Ascending aorta (tissue), 2 donors: ENCODE data around the gene PCDH9. TPM values are rescaled to one million over a fixed set of nuclear protein-coding genes. Genes with fewer than 3 reads are reported as not detected.

Experiments used
- DNase-seq, 2 donors: peaks; one replicate each; pipeline ENCODE4 v3.0.0-alpha.2; 2019; ENCODE audit warnings: low spot score in 2 of 2
- H3K27ac ChIP-seq, 2 donors: fragments of 200-600 bp; sonication (generic); one replicate each; pipeline ENCODE4 v1.5.1; 2016 to 2017; ENCODE audit warnings: mild to moderate bottlenecking in 1 of 2
- H3K27me3 ChIP-seq: fragments of 200-600 bp; sonication (generic); one replicate; pipeline ENCODE4 v1.5.1; 2017
- H3K36me3 ChIP-seq, 2 donors: fragments of 200-600 bp; sonication (generic); one replicate each; pipeline ENCODE4 v1.5.1; 2016
- H3K4me1 ChIP-seq, 2 donors: fragments of 200-600 bp; sonication (generic); one replicate each; pipeline ENCODE4 v1.5.1; 2016 to 2017; ENCODE audit warnings: mild to moderate bottlenecking in 1 of 2
- H3K4me3 ChIP-seq, 2 donors: fragments of 200-600 bp; sonication (generic); one replicate each; pipeline ENCODE4 v1.5.1; 2016 to 2017; ENCODE audit warnings: mild to moderate bottlenecking in 1 of 2
- H3K9me3 ChIP-seq, 2 donors: fragments of 200-600 bp; sonication (generic); one replicate each; pipeline ENCODE4 v1.5.1; 2016
- CTCF ChIP-seq, 3 experiments: fragments of 200-600 bp in 2 of 3; fragments of 450-650 bp in 1 of 3; sonication (generic) in 2 of 3; IDR thresholded peaks; one replicate each; pipeline ENCODE4 v1.5.1; 2016 to 2019; ENCODE audit warnings: antibody characterized with exemption in 3 of 3, mild to moderate bottlenecking in 1 of 3, moderate library complexity in 1 of 3
- intact Hi-C: fragments of 100-400 bp; cut with DNase I; formaldehyde crosslinking; loops from one replicate; pipeline ENCODE4 v1.15.1; 2023
- total RNA-seq: library from RNA; depleted of rRNA; stranded (reverse); fragments of >200 nt; gene quantifications from one replicate; pipeline ENCODE4 v1.1.0, GENCODE V29; 2016

Gene PCDH9
- total RNA-seq, 1 donor from 2014 or later, result 3.6 TPM

GRCh38 chr13:67192751-67193150 lies 37.4 kb downstream of the PCDH9 start:
- H3K36me3 ChIP-seq, result no peaks in the 10 kb centered on the region
- H3K4me3 ChIP-seq, result no peak overlapping the region
- H3K27me3 ChIP-seq, result no peaks in the 10 kb centered on the region
- no peak for DNase-seq
- H3K9me3 ChIP-seq, result no peaks in the 10 kb centered on the region
- H3K4me1 ChIP-seq, result no peaks in the 10 kb centered on the region
- no peak overlapping the region for H3K27ac ChIP-seq
- intact Hi-C loops, result no loop called here
- no peak for TF ChIP-seq CTCF (IDR thresholded peaks at IDR 0.05)

DNA sequence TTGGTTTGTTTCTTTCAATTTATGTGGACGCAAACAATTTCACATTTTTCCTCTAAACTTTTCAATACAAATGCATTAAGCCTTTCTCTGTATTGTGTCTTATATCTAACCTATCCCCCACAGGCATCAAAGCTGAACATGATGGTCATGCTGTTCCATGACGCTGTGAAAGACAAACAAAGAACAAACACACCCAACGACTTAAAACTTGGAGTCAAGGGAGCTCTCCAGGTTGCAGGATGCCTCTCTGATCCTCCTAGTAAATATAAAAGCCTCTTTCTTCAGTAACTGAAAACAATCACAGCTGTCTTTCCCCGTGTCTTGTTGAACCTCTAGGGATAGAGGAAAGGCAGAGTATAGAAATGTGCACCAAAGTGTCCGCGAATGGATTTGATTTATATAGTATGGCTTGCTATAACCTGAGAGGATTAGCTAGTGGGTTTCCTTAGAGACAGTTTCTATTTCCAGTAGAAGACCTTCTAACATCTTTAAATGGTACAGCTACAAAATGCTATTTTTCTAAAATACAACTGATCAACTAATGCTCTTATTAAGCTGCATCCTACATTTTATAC lies 43.1 kb downstream of the PCDH9 start:
- intact Hi-C loops, result no loop called here
- no peak for TF ChIP-seq CTCF (IDR thresholded peaks at IDR 0.05)
- DNase-seq, result no peak
- no peaks in the 10 kb centered on the region for H3K36me3 ChIP-seq
- no peaks in the 10 kb centered on the region for H3K27me3 ChIP-seq
- no peak overlapping the region for H3K4me3 ChIP-seq
- H3K4me1 ChIP-seq, result no peaks in the 10 kb centered on the region
- no peak overlapping the region for H3K27ac ChIP-seq
- no peaks in the 10 kb centered on the region for H3K9me3 ChIP-seq

DNA sequence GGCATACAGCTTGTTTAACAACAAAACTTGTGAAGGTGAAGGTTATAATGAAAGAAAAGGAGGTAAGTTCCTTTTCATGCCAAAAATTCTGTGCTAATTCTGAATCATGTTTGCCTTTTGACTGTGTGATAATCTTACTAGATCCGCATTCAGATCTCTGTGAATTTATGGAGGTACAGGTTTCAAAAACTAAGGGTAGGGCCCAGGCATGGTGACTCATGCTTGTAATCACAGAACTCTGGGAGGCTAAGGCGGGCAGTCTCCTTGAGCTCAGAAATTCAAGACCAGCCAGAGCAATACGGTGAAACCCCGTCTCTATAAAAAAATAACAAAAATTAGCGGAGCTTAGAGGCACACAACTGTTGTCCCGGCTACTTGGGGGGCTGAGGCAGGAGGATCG lies 45.9 kb downstream of the PCDH9 start:
- Histone ChIP-seq H3K27ac (no peak overlapping the region), H3K27me3 (no peaks in the 10 kb centered on the region), H3K36me3 (no peaks in the 10 kb centered on the region), H3K4me1 (no peaks in the 10 kb centered on the region), H3K4me3 (no peak overlapping the region), H3K9me3 (no peaks in the 10 kb centered on the region)
- intact Hi-C loops, result no loop called here
- no peak for TF ChIP-seq CTCF (IDR thresholded peaks at IDR 0.05)
- DNase-seq, result no peak

DNA sequence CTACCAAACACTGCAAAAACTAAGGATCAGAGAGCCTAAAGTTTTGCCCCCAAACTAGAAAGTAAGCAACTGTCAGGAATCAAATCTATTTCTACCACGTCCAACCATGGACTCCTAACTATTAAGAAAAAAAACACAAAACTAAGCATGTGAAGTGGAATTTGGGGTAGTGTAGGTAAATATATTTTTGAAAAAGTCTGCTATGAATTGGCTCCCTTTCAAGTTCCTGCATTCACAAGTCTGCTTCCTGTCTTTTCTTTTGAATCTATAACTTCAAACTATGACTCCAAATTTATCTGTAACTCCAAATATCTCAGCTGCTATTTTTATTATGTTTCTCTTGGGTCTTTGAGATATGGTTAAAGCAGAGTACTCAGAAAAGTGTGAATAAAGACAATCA lies 47.0 kb downstream of the PCDH9 start:
- intact Hi-C loops, result no loop called here
- no peaks in the 10 kb centered on the region for H3K9me3 ChIP-seq
- no peaks in the 10 kb centered on the region for H3K27me3 ChIP-seq
- no peak overlapping the region for H3K27ac ChIP-seq
- H3K4me1 ChIP-seq, result no peaks in the 10 kb centered on the region
- no peak for TF ChIP-seq CTCF (IDR thresholded peaks at IDR 0.05)
- no peak for DNase-seq
- no peaks in the 10 kb centered on the region for H3K36me3 ChIP-seq
- no peak overlapping the region for H3K4me3 ChIP-seq

DNA sequence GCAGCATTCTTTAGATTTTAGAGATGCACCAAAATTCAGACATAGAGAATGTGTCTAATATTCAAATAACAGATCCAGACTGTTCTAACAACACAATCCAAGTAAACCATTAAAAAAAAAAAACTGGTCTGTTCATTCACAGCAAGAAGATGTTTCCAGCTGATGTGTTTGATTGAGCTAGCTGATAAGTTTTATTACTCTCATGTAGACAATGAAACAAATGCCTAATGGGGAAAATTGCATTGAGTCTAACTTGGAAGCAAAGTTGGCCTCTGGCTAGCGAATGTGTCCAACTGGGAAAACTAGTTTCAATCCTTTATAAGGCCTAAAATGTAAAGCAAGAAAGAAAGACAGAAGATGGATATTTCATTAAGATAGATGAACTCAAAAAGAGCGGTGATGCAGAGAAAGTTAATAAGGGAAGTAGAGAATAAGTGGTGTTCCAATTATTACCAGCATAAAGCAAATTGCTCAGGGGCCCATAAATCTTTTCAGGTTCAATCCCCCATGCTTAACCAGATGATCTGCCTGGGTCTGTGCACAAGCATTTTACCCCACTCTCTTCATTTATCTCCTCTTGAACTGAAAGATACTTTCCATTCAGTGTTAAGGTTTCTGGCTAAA lies 54.2 kb downstream of the PCDH9 start:
- Histone ChIP-seq H3K36me3 (no peaks in the 10 kb centered on the region), H3K4me3 (no peak overlapping the region), H3K27me3 (no peaks in the 10 kb centered on the region), H3K27ac (no peak overlapping the region), H3K9me3 (no peaks in the 10 kb centered on the region), H3K4me1 (no peaks in the 10 kb centered on the region)
- no peak for TF ChIP-seq CTCF (IDR thresholded peaks at IDR 0.05)
- intact Hi-C loops, result no loop called here
- no peak for DNase-seq
